Stimulated activated CD4-positive, alpha-beta T cell treated with anti-CD3 and anti-CD28 coated beads, Interleukin-12 subunit alpha, Interleukin-12 subunit beta, amount 100 ng/mL, for 48 hours (primary cell): ENCODE measurements around the gene MAN2B2.
A peak's percentile ranks its signal among the peaks of the same experiment; 100 is the strongest.

Source experiments
- DNase-seq, 3 donors: peaks; one replicate each; pipeline ENCODE4 v3.0.0-alpha.2; 2020; ENCODE audit warnings: low read depth in 2 of 3, low spot score in 1 of 3

The MAN2B2 gene

GRCh38 chr4:6546091-6546490, 28.9 kb upstream of the MAN2B2 start:
- DNase-seq: no peak

- peak; percentile 5 to 44 (median 14) for DNase-seq
Observed at GRCh38 chr4:6546681-6547447, 28.1 kb upstream of the MAN2B2 start.

GRCh38 chr4:6548201-6548881, 26.6 kb upstream of the MAN2B2 start:
- no peak for DNase-seq

DNA sequence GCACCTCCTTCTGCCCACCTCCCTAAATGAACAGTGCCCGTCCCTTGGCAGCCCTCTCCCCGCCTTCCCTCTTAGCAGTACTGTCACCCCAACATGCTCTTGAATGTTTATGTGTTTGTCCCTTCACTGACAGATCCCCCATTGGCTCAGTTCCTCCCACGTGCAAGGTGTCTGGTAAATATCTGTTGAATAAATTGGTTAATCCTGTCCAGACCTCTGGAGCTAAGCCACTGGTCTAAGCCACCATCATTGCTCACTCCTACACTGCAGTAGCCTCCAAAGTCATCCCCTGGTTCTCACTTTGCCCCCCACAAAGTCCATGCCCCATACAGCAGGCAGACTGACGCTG, 26.1 kb upstream of the MAN2B2 start:
- DNase-seq: no peak

- no peak for DNase-seq
Observed at GRCh38 chr4:6549445-6549844, 25.5 kb upstream of the MAN2B2 start.

DNA sequence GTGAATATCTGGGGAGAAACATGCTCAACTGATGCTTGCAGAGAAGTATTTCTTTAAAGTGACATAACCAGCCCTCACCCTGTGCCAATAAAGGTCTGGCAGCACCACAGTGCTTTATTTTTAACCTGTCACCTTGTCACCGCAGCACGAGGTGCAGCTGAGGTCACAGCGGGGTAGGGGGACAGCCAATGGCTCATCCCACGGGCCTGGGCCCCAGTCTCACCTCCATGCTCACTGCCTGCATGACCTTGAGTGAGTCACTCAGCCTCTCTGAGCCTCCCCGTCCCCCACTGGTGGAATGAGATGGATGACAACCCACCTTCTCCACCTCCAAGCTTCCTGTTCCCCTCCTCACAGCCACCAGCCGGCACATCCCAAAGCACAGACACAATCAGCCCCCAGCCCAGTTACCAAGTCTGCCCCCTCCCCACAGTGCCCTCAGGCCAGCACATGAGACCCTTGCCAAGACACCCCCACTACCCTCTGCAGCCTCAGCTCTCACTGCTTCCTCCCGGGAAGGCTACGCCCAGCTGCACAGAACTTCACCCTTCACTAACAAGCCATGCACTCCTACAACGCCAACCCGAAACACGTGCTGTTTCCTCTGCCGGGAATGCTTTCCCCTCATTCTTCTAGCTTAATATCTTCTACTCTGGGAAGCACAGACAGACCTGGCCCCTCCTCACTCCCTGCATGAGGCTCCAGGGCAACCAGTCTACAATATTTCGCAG, 24.9 kb upstream of the MAN2B2 start:
- no peak for DNase-seq

DNA sequence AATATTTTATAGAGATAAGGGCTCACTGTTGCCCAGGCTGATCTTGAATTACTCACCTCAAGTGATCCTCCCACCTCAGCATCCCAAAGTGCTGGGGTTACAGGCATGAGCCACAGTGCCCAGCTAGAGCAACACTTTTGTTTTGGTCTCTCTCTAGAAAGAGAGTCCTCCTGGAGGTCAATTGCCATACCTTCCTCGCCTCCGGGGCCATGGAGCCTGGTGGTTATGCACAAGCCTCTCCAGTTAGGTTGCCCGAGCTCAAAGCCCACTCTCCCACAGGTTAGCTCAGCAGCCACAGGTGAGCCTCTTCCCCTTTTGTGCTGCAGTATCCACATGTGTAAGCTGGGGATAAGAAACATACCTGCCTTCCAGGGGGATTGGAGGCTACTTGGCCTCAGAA, 24.2 kb upstream of the MAN2B2 start:
- no peak for DNase-seq

DNA sequence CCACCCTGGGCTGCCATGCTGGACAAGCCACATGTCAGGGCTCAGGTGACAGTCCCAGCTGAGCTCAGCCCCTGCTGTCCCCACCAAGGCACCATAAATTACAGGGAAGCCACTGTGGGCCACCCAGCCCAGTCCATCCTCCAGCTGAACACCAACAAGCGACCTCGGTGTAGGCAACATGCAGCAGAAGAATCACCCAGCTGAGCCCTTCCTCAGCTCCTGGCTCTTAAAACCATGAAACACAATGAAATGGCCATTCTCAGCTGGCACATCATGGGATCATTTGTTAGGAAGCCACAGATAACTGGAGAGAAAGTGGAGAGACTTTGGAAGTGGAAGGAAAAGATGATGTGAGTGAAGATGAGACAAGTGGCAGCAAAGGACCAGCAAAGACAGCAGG, 23.3 kb upstream of the MAN2B2 start:
- DNase-seq: no peak

GRCh38 chr4:6555519-6555918, 19.5 kb upstream of the MAN2B2 start:
- DNase-seq: no peak

GRCh38 chr4:6556263-6556662, 18.7 kb upstream of the MAN2B2 start:
- no peak for DNase-seq

GRCh38 chr4:6557185-6557584, 17.8 kb upstream of the MAN2B2 start:
- DNase-seq: no peak

- DNase-seq: no peak
Observed at GRCh38 chr4:6557856-6558255, 17.1 kb upstream of the MAN2B2 start.

- DNase-seq: no peak
Observed at GRCh38 chr4:6560416-6561172, 14.4 kb upstream of the MAN2B2 start.

DNA sequence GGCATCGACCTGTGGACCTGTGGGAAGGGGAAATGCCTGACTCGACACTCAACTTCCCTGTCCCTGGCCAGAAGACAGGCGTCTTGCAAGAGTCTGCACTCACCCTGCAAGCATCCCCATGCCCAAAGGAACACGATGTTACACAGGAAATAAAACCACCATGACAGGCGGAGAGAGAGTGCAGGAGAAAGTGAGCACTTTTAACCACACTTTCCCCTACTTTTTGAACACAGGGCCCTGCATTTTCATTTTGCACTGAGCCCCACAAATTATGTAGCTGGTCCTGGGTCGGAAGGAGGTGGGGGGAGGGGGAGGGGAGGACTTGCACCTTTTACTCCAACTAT, 13.8 kb upstream of the MAN2B2 start:
- DNase-seq: no peak

DNA sequence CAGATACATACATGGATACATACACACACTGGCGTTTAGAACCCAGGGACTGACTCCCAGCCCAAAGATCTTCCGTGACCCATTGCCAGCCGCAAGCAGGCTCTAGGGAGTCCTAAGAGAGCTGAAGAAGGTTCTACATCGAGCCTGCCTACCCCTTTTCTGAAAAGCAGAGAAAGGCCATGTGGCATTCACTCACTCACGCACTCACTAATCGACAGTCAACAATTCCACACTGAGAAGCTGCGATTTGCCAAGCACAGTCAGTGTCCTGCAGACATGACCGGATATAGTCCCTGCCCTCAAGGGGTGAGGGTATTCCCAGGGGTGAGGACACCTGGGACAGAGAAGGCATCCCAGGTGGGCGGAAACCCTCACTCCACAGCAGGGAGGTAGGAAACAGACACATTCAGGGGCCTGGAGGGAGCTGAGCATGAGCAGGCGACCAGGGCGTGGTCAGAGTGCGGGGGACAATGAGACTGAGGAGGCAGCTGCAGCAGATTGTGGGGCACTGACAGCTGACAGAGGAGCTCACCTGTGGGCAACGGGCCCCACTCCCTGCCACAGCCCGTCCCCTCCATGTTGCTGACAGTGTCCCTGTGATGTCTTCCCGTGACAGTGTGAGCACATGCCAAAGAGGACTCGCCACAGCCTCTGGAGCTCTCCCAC, 13.2 kb upstream of the MAN2B2 start:
- no peak for DNase-seq

DNA sequence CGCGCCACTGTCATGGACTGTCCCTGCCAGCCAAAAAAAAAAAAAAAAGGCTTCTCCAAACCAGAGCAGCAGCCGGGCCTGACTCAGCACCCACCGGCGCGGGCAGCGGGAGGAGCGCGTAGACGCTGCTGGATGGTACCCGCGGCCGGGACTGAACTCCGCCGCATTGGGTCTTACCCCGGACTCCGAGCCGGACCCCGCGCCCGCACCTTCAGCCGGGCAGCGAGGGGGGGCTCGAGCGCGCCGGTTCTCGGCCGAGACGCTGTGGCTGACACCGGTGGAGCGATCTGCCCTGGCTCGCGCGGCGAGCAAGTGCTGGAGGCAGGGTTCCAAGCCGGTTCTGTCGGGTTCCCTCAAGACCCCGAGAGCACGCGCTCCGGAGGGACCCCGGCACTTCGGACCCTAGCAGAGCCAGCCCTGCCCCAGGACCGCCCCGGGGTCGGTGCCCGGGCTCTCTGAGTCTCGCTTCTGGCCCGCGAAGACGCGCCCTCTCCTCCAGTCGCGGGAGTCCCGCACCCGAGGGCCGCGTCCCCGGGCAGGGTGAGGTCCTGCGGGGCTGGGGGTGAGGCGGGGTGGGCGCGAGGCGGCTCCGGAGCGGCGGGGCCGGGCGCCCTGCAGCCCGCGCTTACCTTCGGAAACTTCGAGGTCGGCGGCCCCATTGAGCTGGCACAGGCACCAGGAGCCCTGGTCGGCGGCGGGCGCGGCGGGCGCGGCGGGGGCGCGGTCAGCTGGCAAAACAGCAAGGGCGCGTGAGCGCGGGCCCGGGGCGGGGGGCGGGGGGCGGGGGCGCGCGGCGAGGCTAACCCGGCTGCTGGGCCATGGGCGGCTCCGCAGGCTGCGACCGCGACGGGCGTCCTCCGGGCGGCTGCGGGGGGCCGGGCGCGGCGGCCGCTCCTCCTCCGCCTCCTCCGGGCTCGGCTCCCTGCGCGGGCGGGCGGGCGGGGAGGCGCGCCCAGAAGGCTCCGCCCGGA, 11.8 kb upstream of the MAN2B2 start:
- no peak for DNase-seq

DNA sequence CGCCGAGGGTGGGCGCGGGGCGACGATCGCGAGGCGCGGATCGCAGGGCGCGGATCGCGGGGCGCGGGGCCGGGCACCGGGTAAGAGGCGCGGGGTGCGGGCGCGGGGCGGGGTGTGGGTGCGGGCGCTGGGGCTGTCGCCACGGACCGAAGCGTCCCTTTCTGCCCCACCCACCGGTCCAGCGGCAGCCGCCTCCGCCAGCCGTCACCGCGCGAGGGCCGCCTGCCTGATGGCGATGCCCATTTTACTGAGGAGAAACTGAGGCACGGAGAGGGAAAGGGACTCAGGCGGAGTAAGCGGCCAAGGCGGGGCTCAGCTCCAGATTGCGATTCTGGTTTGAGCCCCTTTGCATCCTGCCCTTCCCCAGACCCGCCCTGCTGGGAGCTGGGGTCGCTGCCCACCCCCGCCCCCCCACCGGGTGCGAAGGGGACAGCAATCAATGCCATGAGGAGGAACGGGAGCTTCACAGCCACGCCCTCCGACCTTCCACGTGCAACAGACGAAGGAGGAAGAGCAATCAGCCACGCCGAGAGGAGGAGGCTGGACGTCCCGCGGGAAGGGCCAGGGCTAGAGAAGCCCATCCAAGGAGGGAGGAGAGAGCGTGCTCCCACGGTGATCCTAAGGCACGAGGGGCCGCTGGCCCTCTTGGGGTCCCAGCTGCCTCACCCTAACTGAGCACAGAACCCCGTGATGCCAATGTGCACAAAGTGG, 10.9 kb upstream of the MAN2B2 start:
- no peak for DNase-seq

- no peak for DNase-seq
Observed at GRCh38 chr4:6565691-6566390, 9.1 kb upstream of the MAN2B2 start.
